Measurements from ENCODE around the gene CDK6. TPM values are rescaled to one million over a fixed set of nuclear protein-coding genes. Genes with fewer than 3 reads are reported as not detected.
A peak's percentile ranks its signal among the peaks of the same experiment; 100 is the strongest.

CDK6 gene
- total and polyA plus RNA-seq, 4 donors: 1.6 to 66.4 (median 12.1) TPM

DNA sequence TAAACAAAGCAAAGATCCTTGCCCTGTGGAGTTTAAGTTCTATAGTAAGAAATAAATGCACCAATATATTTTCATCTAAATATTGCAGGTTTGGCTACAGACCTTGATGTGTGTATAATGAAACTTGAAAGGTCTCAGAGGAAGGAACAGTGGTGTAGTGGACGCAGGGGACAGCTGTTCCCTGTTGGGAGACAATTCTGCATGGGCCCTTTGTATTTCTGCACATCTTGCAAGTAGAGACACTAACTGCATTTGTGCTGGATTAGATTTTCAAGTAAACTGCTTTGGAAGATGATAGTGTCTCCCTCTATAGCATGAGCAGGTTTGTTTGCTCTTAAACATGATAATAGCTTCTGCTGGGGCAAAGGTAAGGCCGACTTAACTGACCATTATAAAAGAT is 188.7 kb downstream of the CDK6 start:
- 87 to 91% methylated on average over 2 of the region's 2 CpGs for WGBS, 2 donors
- ATAC-seq (ENCODE audit: insufficient read depth, low FRiP score): no peak
- H3K9ac ChIP-seq (ENCODE audit: insufficient read depth in 1 of 2, low read length in 2 of 2): no peak overlapping the region
- TF ChIP-seq, protein P1, sequence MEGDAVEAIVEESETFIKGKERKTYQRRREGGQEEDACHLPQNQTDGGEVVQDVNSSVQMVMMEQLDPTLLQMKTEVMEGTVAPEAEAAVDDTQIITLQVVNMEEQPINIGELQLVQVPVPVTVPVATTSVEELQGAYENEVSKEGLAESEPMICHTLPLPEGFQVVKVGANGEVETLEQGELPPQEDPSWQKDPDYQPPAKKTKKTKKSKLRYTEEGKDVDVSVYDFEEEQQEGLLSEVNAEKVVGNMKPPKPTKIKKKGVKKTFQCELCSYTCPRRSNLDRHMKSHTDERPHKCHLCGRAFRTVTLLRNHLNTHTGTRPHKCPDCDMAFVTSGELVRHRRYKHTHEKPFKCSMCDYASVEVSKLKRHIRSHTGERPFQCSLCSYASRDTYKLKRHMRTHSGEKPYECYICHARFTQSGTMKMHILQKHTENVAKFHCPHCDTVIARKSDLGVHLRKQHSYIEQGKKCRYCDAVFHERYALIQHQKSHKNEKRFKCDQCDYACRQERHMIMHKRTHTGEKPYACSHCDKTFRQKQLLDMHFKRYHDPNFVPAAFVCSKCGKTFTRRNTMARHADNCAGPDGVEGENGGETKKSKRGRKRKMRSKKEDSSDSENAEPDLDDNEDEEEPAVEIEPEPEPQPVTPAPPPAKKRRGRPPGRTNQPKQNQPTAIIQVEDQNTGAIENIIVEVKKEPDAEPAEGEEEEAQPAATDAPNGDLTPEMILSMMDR (IDR thresholded peaks at IDR 0.05; ENCODE audit: control extremely low read depth, extremely low read depth): no peak
- H3K4me1 ChIP-seq (ENCODE audit: control insufficient read depth in 5 of 5, insufficient read depth in 5 of 5, low read length in 5 of 5): peaks cover 0 to 23% (median 5%) of the 10 kb centered on the region in 5 donors
- H3K27me3 ChIP-seq (ENCODE audit: control insufficient read depth in 3 of 3, insufficient read depth in 3 of 3, low read length in 2 of 3): no peaks in the 10 kb centered on the region
- H3K36me3 ChIP-seq (ENCODE audit: control insufficient read depth in 4 of 4, insufficient read depth in 4 of 4, low read length in 4 of 4): peaks cover 0 to 4% (median 0%) of the 10 kb centered on the region in 4 donors
- no peaks in the 10 kb centered on the region for H3K9me3 ChIP-seq (ENCODE audit: control insufficient read depth in 4 of 4, insufficient read depth in 3 of 4, low read length in 3 of 4)
- H3K27ac ChIP-seq (ENCODE audit: low read depth in 1 of 2, low read length in 1 of 2): no peak overlapping the region
- H3K4me3 ChIP-seq: no peak overlapping the region
- DNase-seq: no peak

DNA sequence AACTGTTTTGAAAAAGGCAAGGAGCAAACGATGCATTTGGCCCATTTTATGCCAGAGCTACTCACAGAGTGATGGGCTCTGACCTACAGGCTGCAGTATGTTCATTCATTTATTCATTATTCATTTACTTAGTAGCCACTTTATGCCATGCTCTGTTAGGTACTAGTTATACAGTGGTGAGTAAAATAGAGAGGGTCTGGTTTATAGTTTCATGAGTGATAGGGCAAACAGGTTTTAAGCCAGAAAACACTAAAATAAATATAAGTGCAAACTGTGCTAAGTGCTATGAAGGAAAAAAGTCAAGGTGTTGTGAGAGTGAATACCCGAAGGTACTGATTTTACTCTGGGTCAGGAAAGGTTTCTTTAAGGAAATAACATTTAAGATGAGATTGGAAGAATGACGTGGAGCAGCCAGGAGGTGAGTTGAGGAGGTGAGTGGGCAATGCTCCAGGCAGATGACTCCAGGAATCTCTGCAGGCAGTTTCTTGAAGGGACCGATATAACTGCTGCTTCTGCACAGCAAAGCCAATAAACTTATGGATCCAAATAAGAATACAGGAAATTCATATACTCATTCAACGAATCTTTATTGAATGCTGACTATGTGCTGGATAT is 189.3 kb downstream of the CDK6 start:
- H3K4me1 ChIP-seq (ENCODE audit: control insufficient read depth in 5 of 5, insufficient read depth in 5 of 5, low read length in 5 of 5): peaks cover 0 to 23% (median 5%) of the 10 kb centered on the region in 5 donors
- DNase-seq: no peak
- no peak for ATAC-seq (ENCODE audit: insufficient read depth, low FRiP score)
- H3K27ac ChIP-seq (ENCODE audit: low read depth in 1 of 2, low read length in 1 of 2): no peak overlapping the region
- H3K27me3 ChIP-seq (ENCODE audit: control insufficient read depth in 3 of 3, insufficient read depth in 3 of 3, low read length in 2 of 3): no peaks in the 10 kb centered on the region
- TF ChIP-seq, protein P1 (IDR thresholded peaks at IDR 0.05; ENCODE audit: control extremely low read depth, extremely low read depth): no peak
- H3K9ac ChIP-seq (ENCODE audit: insufficient read depth in 1 of 2, low read length in 2 of 2): no peak overlapping the region
- WGBS, 2 donors: 84 to 92% methylated on average over 5 of the region's 5 CpGs
- H3K36me3 ChIP-seq (ENCODE audit: control insufficient read depth in 4 of 4, insufficient read depth in 4 of 4, low read length in 4 of 4): peaks cover 0 to 4% (median 0%) of the 10 kb centered on the region in 4 donors
- no peaks in the 10 kb centered on the region for H3K9me3 ChIP-seq (ENCODE audit: control insufficient read depth in 4 of 4, insufficient read depth in 3 of 4, low read length in 3 of 4)
- no peak overlapping the region for H3K4me3 ChIP-seq

DNA sequence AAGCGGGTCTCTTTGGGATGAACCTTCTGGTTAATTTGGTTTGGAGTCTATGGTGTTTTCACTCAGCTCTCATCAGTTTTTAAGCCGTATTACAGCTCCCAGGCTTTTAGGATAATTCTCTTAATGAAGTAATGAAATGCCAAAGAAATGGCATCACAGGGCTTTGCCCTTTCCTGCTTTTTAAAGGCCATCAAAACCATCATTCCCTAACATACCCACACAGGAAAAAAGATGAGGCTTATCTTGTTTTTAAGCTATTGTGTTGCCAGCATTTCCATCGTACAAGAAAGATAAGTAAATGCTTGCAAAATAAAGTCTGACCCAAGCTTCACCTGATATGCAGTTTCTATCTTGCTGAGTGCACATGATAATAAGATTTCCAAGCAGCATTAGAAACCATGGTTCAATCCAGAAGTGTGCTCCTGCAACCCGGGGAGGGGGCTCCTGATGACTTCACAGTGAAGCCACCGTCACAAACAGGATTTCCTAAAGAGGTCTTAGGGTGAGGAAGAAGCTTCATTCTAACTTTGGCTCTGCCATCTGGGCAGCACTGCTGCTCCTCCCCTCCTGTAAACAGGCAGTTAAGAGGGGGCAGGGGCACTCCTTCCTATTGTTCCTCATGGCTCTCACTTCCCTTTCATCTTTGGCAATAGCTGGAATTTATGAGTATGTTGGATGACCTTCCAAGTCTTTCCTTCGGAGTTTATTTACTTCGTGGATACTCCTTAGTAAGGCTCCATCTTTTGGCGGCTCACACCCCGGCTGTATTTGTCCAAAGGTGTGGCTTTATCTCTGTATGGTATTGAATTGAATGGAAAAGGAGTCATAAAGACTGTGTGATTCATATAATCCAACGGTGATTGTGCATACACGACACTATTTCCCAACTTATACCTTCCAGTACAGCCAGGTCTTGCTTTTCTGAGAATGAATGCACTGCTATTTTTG is 191.0 kb downstream of the CDK6 start:
- WGBS, 2 donors: 32 to 42% methylated on average over 11 of the region's 11 CpGs
- TF ChIP-seq, protein P1 (IDR thresholded peaks at IDR 0.05; ENCODE audit: control extremely low read depth, extremely low read depth): no peak
- H3K9me3 ChIP-seq (ENCODE audit: control insufficient read depth in 4 of 4, insufficient read depth in 3 of 4, low read length in 3 of 4): no peaks in the 10 kb centered on the region
- H3K36me3 ChIP-seq (ENCODE audit: control insufficient read depth in 4 of 4, insufficient read depth in 4 of 4, low read length in 4 of 4): peaks cover 0 to 4% (median 2%) of the 10 kb centered on the region in 4 donors
- H3K4me1 ChIP-seq (ENCODE audit: control insufficient read depth in 5 of 5, insufficient read depth in 5 of 5, low read length in 5 of 5): peaks cover 0 to 30% (median 5%) of the 10 kb centered on the region in 5 donors
- ATAC-seq (ENCODE audit: insufficient read depth, low FRiP score) (peak; percentile 32), DNase-seq (peak in 2 of 3 donors; percentile 34 to 61)
- no peak overlapping the region for H3K4me3 ChIP-seq
- no peak overlapping the region for H3K9ac ChIP-seq (ENCODE audit: insufficient read depth in 1 of 2, low read length in 2 of 2)
- H3K27ac ChIP-seq (ENCODE audit: low read depth in 1 of 2, low read length in 1 of 2): peak overlapping the region; percentile 71 to 85
- H3K27me3 ChIP-seq (ENCODE audit: control insufficient read depth in 3 of 3, insufficient read depth in 3 of 3, low read length in 2 of 3): no peaks in the 10 kb centered on the region

Measured in lung (tissue), 12 donors.